ENCODE data around the gene THRB. TPM values are rescaled to one million over a fixed set of nuclear protein-coding genes. Genes with fewer than 3 reads are reported as not detected.

THRB gene
- total RNA-seq, 1 donor from 2014 or later: 0.34 TPM

GRCh38 chr3:24167429-24167828, 327.2 kb downstream of the THRB start:
- no peak for DNase-seq

GRCh38 chr3:24166515-24166914, 328.1 kb downstream of the THRB start:
- DNase-seq: no peak

- DNase-seq: no peak
Measured at GRCh38 chr3:24165603-24165982, 329.1 kb downstream of the THRB start.

GRCh38 chr3:24164967-24165602, 329.6 kb downstream of the THRB start:
- DNase-seq: no peak

- no peak for DNase-seq
Measured at GRCh38 chr3:24162929-24163328, 331.7 kb downstream of the THRB start.

GRCh38 chr3:24161841-24162240, 332.8 kb downstream of the THRB start:
- DNase-seq: no peak

GRCh38 chr3:24160424-24161095, 334.1 kb downstream of the THRB start:
- peak; percentile 18 for DNase-seq

- no peak for DNase-seq
Measured at GRCh38 chr3:24158761-24159454, 335.7 kb downstream of the THRB start.

- DNase-seq: no peak
Measured at GRCh38 chr3:24157106-24157505, 337.5 kb downstream of the THRB start.

GRCh38 chr3:24156466-24156865, 338.2 kb downstream of the THRB start:
- no peak for DNase-seq

- DNase-seq: no peak
Measured at GRCh38 chr3:24155276-24155675, 339.4 kb downstream of the THRB start.

- DNase-seq: no peak
Measured at GRCh38 chr3:24154781-24155180, 339.9 kb downstream of the THRB start.

GRCh38 chr3:24154013-24154695, 340.5 kb downstream of the THRB start:
- no peak for DNase-seq

- no peak for DNase-seq
Measured at GRCh38 chr3:24151594-24151993, 343.1 kb downstream of the THRB start.

- DNase-seq: peak; percentile 6
Measured at GRCh38 chr3:24149032-24149431, 345.6 kb downstream of the THRB start.

GRCh38 chr3:24145981-24146822, 348.4 kb downstream of the THRB start:
- DNase-seq: peak; percentile 4

GRCh38 chr3:24145481-24145880, 349.2 kb downstream of the THRB start:
- DNase-seq: no peak

- DNase-seq: no peak
Measured at GRCh38 chr3:24142127-24142526, 352.5 kb downstream of the THRB start.

GRCh38 chr3:24141548-24141947, 353.1 kb downstream of the THRB start:
- no peak for DNase-seq

- no peak for DNase-seq
Measured at GRCh38 chr3:24139463-24140412, 354.9 kb downstream of the THRB start.

- no peak for DNase-seq
Measured at GRCh38 chr3:24138876-24139256, 355.8 kb downstream of the THRB start.

All from dermis blood vessel endothelial cell (primary cell).